Mononuclear cell (primary cell): ENCODE results near the gene HSFX2. TPM values are rescaled to one million over a fixed set of nuclear protein-coding genes. Genes with fewer than 3 reads are reported as not detected.
"Not testable (repeated sequence)": the region's sequence is repeated elsewhere in the genome, so short reads cannot be mapped to it uniquely, and the experiment has no call there.

Source experiments
- H3K27me3 ChIP-seq: 2 replicates; pipeline ENCODE4 v1.6.0; 2011; ENCODE audit warnings: low read length, control low read depth; ENCODE audit not compliant: insufficient read depth
- H3K4me1 ChIP-seq: 2 replicates; pipeline ENCODE4 v1.5.1; 2011; ENCODE audit warnings: mild to moderate bottlenecking, low read length, control low read depth; ENCODE audit not compliant: insufficient read depth
- H3K4me3 ChIP-seq: 2 replicates; pipeline ENCODE4 v1.5.1; 2011; ENCODE audit warnings: mild to moderate bottlenecking, low read length, moderate library complexity
- H3K9me3 ChIP-seq: 2 replicates; pipeline ENCODE4 v1.5.1; 2011; ENCODE audit warnings: low read depth, mild to moderate bottlenecking, control low read depth, low read length
- total RNA-seq: library from RNA; depleted of rRNA; stranded (reverse); fragments of >200 nt; gene quantifications from one replicate; pipeline ENCODE4 v1.2.3, GENCODE V29; 2012

Gene HSFX2
- total RNA-seq, 1 donor, result 0.21 TPM

GRCh38 chrX:149611623-149612175 lies 16.6 kb upstream of the HSFX2 start:
- no peaks in the 10 kb centered on the region for H3K9me3 ChIP-seq
- H3K4me3 ChIP-seq, result no peak overlapping the region
- H3K27me3 ChIP-seq, result no peaks in the 10 kb centered on the region
- H3K4me1 ChIP-seq, result no peaks in the 10 kb centered on the region

- Histone ChIP-seq H3K27me3 (no peaks in the 10 kb centered on the region), H3K4me1 (no peaks in the 10 kb centered on the region), H3K4me3 (no peak overlapping the region), H3K9me3 (no peaks in the 10 kb centered on the region)
Measured at GRCh38 chrX:149610511-149610910, 15.4 kb upstream of the HSFX2 start.

GRCh38 chrX:149607699-149608098 lies 12.6 kb upstream of the HSFX2 start:
- Histone ChIP-seq H3K27me3 (no peaks in the 10 kb centered on the region), H3K4me1 (no peaks in the 10 kb centered on the region), H3K9me3 (no peaks in the 10 kb centered on the region), H3K4me3 (no peak overlapping the region)

- not testable (repeated sequence) for H3K27me3 ChIP-seq, H3K9me3 ChIP-seq, H3K4me3 ChIP-seq, H3K4me1 ChIP-seq
Measured at GRCh38 chrX:149605248-149605885, 10.3 kb upstream of the HSFX2 start.

GRCh38 chrX:149598603-149599002 lies 3.5 kb upstream of the HSFX2 start:
- H3K27me3 ChIP-seq, H3K9me3 ChIP-seq, H3K4me3 ChIP-seq, H3K4me1 ChIP-seq: not testable (repeated sequence)

GRCh38 chrX:149595943-149596342 lies 829 bp upstream of the HSFX2 start:
- not testable (repeated sequence) for H3K4me1 ChIP-seq, H3K27me3 ChIP-seq, H3K9me3 ChIP-seq, H3K4me3 ChIP-seq

- not testable (repeated sequence) for H3K4me1 ChIP-seq, H3K4me3 ChIP-seq, H3K27me3 ChIP-seq, H3K9me3 ChIP-seq
Measured at GRCh38 chrX:149590993-149591392, 4.1 kb downstream of the HSFX2 start.

- not testable (repeated sequence) for H3K9me3 ChIP-seq, H3K27me3 ChIP-seq, H3K4me1 ChIP-seq, H3K4me3 ChIP-seq
Measured at GRCh38 chrX:149587359-149587758, 7.8 kb downstream of the HSFX2 start, which contains the start of gene MAGEA9B. Gene MAGEA9B (minus strand): TSS chrX:149587459. CDS start chrX:149583179, 4,280 bp downstream.

GRCh38 chrX:149585631-149586030 lies 9.5 kb downstream of the HSFX2 start:
- H3K27me3 ChIP-seq, H3K9me3 ChIP-seq, H3K4me3 ChIP-seq, H3K4me1 ChIP-seq: not testable (repeated sequence)

- not testable (repeated sequence) for H3K4me1 ChIP-seq, H3K9me3 ChIP-seq, H3K4me3 ChIP-seq, H3K27me3 ChIP-seq
Measured at GRCh38 chrX:149573456-149573855, 21.7 kb downstream of the HSFX2 start.

- Histone ChIP-seq H3K4me3 (no peak overlapping the region), H3K9me3 (no peaks in the 10 kb centered on the region), H3K4me1 (no peaks in the 10 kb centered on the region)
Measured at GRCh38 chrX:149572743-149573142, 22.4 kb downstream of the HSFX2 start.

GRCh38 chrX:149571770-149572169 lies 23.3 kb downstream of the HSFX2 start:
- Histone ChIP-seq H3K4me3 (no peak overlapping the region), H3K4me1 (no peaks in the 10 kb centered on the region), H3K27me3 (no peaks in the 10 kb centered on the region), H3K9me3 (no peaks in the 10 kb centered on the region)

More at GRCh38 chrX:149572743-149573142, 22.4 kb downstream of the HSFX2 start:
- H3K27me3 ChIP-seq, result no peaks in the 10 kb centered on the region

- no peaks in the 10 kb centered on the region for H3K27me3 ChIP-seq
- no peak overlapping the region for H3K4me3 ChIP-seq
- H3K4me1 ChIP-seq, result no peaks in the 10 kb centered on the region
- no peaks in the 10 kb centered on the region for H3K9me3 ChIP-seq
Measured at GRCh38 chrX:149570668-149571067, 24.4 kb downstream of the HSFX2 start.

GRCh38 chrX:149569770-149570169 lies 25.3 kb downstream of the HSFX2 start:
- no peaks in the 10 kb centered on the region for H3K4me1 ChIP-seq
- H3K9me3 ChIP-seq, result no peaks in the 10 kb centered on the region
- no peak overlapping the region for H3K4me3 ChIP-seq
- H3K27me3 ChIP-seq, result no peaks in the 10 kb centered on the region

- H3K4me3 ChIP-seq, result no peak overlapping the region
- no peaks in the 10 kb centered on the region for H3K27me3 ChIP-seq
- no peaks in the 10 kb centered on the region for H3K9me3 ChIP-seq
- no peaks in the 10 kb centered on the region for H3K4me1 ChIP-seq
Measured at GRCh38 chrX:149568701-149569296, 26.3 kb downstream of the HSFX2 start.
